Measurements from ENCODE around the gene MRPL2. TPM values are rescaled to one million over a fixed set of nuclear protein-coding genes. Genes with fewer than 3 reads are reported as not detected.
A peak's percentile ranks its signal among the peaks of the same experiment; 100 is the strongest.

The MRPL2 gene
- total RNA-seq, 1 experiment from 2014 or later: 110 TPM

DNA sequence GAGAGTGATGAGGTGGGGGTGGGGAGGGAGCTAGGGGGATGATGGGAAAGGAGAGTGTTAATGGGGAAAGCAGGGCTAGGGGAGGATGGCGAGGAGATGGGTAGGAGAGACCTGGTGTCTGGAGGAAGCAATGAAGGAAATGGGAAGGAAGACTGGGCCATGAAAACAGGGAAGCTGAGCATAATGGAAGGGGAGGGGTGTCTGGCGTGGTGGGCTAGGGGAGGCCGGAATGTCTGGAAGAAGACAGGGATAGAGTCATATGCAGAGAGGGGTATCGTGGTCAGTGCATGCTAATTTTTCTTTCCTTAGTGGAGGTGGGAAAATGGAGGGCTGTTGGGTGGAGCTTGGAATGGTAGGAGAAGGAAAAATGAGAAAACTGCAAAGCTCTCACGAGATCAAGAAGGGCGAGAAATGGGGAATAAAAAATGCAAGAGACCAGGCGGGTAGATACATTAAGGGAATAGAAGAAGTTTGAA, 44.8 kb downstream of the MRPL2 start:
- H4K20me1 ChIP-seq (ENCODE audit: insufficient read depth): peaks cover 3% of the 10 kb centered on the region
- H3F3A ChIP-seq (ENCODE audit: insufficient read depth, low read depth): peaks cover 10% of the 10 kb centered on the region; the same call in 1 of the 2 replicates
- no peaks in the 10 kb centered on the region for H3K9me2 ChIP-seq (ENCODE audit: insufficient read depth)
- BruUV-seq (replicated peaks): no TSS peak
- H3K27ac ChIP-seq: no peak overlapping the region
- H3K9me3 ChIP-seq (ENCODE audit: insufficient read depth, low read depth): no peaks in the 10 kb centered on the region
- peaks cover 42% of the 10 kb centered on the region for H3K79me2 ChIP-seq (ENCODE audit: low read depth)
- H3K4me1 ChIP-seq (replicated peaks; ENCODE audit: insufficient read depth): peaks cover 18% of the 10 kb centered on the region
- no peak for DNase-seq
- CTCF ChIA-PET: interaction anchor here (0.9 kb wide), 1 partner anchor 61 kb away, joined by 4 read pairs; no protein-coding TSS in a partner anchor
- POLR2A ChIA-PET (ENCODE audit: unreplicated experiment): interaction anchor here (0.5 to 1.3 kb wide), 7 partner anchors 9 to 1230 kb away, joined by 3 to 16 read pairs (median 4); partner anchors contain the start of genes CNPY3, KLC4, MRPL2 and PPP2R5D
- H3K27me3 ChIP-seq (ENCODE audit: insufficient read depth, low read depth): no peaks in the 10 kb centered on the region
- TF ChIP-seq EZH2 (IDR thresholded peaks at IDR 0.05; ENCODE audit: low read depth): no peak
- TF ChIP-seq CTCF (conservative IDR thresholded peaks at IDR 0.05): no peak
- H3K4me3 ChIP-seq: peak overlapping the region; percentile 67
- H3K4me2 ChIP-seq: peak overlapping the region; percentile 89
- H3K36me3 ChIP-seq (ENCODE audit: low read depth): peaks cover 6% of the 10 kb centered on the region
- H2AFZ ChIP-seq: peak overlapping the region; percentile 71
- intact Hi-C loops (cut with micrococcal nuclease; ENCODE audit: unreplicated experiment): loop anchor here (5.0 to 10.0 kb wide), 4 partner anchors 43 to 128 kb away; partner anchors contain the start of genes CNPY3, KLC4 and MRPL2

GRCh38 chr6:43013843-43014433, 45.3 kb downstream of the MRPL2 start, which contains the start of the genes KLHDC3 and MEA1:
KLHDC3 (plus strand) TSS chr6:43014249; CDS start chr6:43017193, 2,944 bp downstream.
MEA1 (minus strand) TSS chr6:43013946; CDS start chr6:43013813, 133 bp downstream.
- no peaks in the 10 kb centered on the region for H3K27me3 ChIP-seq (ENCODE audit: insufficient read depth, low read depth)
- H3F3A ChIP-seq (ENCODE audit: insufficient read depth, low read depth): peaks cover 5% of the 10 kb centered on the region; the same call in 1 of the 2 replicates
- H3K27ac ChIP-seq: peak within 1 kb of the TSS; percentile 18; the same call in 1 of the 2 replicates
- intact Hi-C loops (cut with micrococcal nuclease; ENCODE audit: unreplicated experiment): loop anchor here (5.0 to 10.0 kb wide), 4 partner anchors 43 to 128 kb away; partner anchors contain the start of genes CNPY3, KLC4 and MRPL2
- peaks cover 1% of the 10 kb centered on the region; the same call in 1 of the 2 replicates for H3K36me3 ChIP-seq (ENCODE audit: low read depth)
- ChIA-PET POLR2A (ENCODE audit: unreplicated experiment) (interaction anchor here (0.5 to 1.3 kb wide), 7 partner anchors 10 to 1230 kb away, joined by 3 to 16 read pairs (median 4); partner anchors contain the start of genes CNPY3, KLC4, MRPL2 and PPP2R5D), CTCF (interaction anchor here (0.9 kb wide), 1 partner anchor 61 kb away, joined by 4 read pairs; no protein-coding TSS in a partner anchor)
- peak within 1 kb of the TSS; percentile 67 for H3K4me3 ChIP-seq
- no TSS peak for BruUV-seq (replicated peaks)
- peak within 1 kb of the TSS; percentile 94 for H2AFZ ChIP-seq
- peak within 1 kb of the TSS; percentile 97 for H3K4me2 ChIP-seq
- H3K9me3 ChIP-seq (ENCODE audit: insufficient read depth, low read depth): no peaks in the 10 kb centered on the region
- TF ChIP-seq EZH2 (IDR thresholded peaks at IDR 0.05; ENCODE audit: low read depth): no peak
- no peak for TF ChIP-seq CTCF (conservative IDR thresholded peaks at IDR 0.05)
- H3K79me2 ChIP-seq (ENCODE audit: low read depth): peaks cover 42% of the 10 kb centered on the region
- H4K20me1 ChIP-seq (ENCODE audit: insufficient read depth): peaks cover 3% of the 10 kb centered on the region
- peak; percentile 99 for DNase-seq
- H3K9me2 ChIP-seq (ENCODE audit: insufficient read depth): no peaks in the 10 kb centered on the region
- peaks cover 18% of the 10 kb centered on the region for H3K4me1 ChIP-seq (replicated peaks; ENCODE audit: insufficient read depth)

DNA sequence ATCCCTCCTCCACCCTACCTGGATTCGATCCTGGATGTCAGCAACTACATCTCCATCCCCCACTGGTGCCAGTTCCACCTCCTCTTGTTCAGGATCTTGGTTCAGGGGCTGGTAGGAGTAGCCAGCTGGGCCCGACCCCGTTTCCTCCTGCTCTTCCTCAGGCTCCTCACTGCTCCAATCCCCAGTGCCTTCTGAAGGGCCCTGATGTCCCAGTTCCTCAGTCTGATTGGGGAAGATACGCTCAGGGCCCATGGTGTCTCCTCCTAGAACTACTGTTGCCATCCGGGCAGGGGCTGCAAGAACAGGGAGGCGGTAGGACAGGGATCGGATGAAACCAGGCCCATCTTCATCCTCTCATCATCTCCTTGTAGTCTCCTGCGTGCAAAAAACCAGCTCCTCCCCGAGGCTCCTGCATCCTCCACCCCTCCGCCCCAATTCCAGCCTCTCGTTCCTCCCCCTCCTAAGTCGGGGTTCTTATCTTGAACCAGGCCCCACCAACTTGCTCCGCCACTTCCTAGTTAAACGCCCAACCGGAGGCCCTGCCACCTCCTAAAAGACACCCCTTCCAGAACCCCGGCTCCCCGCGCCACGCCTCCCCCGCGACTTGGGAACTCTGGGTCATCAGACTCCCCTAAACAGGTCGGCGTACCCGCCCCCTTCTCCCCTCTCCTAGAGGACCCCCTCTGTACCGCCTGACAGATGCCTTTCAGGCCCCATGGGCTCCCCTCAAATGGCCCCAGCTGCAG, 46.0 kb downstream of the MRPL2 start:
- CTCF ChIA-PET: interaction anchor here (0.6 to 0.9 kb wide), 2 partner anchors 62 to 447 kb away, joined by 3 to 4 read pairs; no protein-coding TSS in a partner anchor
- peak overlapping the region; percentile 94 for H2AFZ ChIP-seq
- intact Hi-C loops (cut with micrococcal nuclease; ENCODE audit: unreplicated experiment): loop anchor here (5.0 to 10.0 kb wide), 4 partner anchors 44 to 129 kb away; partner anchors contain the start of genes CNPY3, KLC4 and MRPL2
- H3K4me2 ChIP-seq: peak overlapping the region; percentile 97
- DNase-seq: peak in 1 of 2 experiments; percentile 55
- BruUV-seq (replicated peaks): TSS peak; percentile 61
- TF ChIP-seq CTCF (conservative IDR thresholded peaks at IDR 0.05) (no peak), EZH2 (IDR thresholded peaks at IDR 0.05; ENCODE audit: low read depth) (no peak)
- H4K20me1 ChIP-seq (ENCODE audit: insufficient read depth): peaks cover 3% of the 10 kb centered on the region
- no peaks in the 10 kb centered on the region; the same call in 1 of the 2 replicates for H3F3A ChIP-seq (ENCODE audit: insufficient read depth, low read depth)
- no peaks in the 10 kb centered on the region for H3K9me3 ChIP-seq (ENCODE audit: insufficient read depth, low read depth)
- H3K27me3 ChIP-seq (ENCODE audit: insufficient read depth, low read depth): no peaks in the 10 kb centered on the region
- H3K36me3 ChIP-seq (ENCODE audit: low read depth): no peaks in the 10 kb centered on the region
- no peaks in the 10 kb centered on the region for H3K9me2 ChIP-seq (ENCODE audit: insufficient read depth)
- peak overlapping the region; percentile 18; the same call in 1 of the 2 replicates for H3K27ac ChIP-seq
- POLR2A ChIA-PET (ENCODE audit: unreplicated experiment): interaction anchor here (0.6 to 1.0 kb wide), 7 partner anchors 29 to 1229 kb away, joined by 3 to 16 read pairs (median 4); partner anchors contain the start of genes CNPY3, MRPL2 and PPP2R5D
- peak overlapping the region; percentile 67 for H3K4me3 ChIP-seq
- H3K79me2 ChIP-seq (ENCODE audit: low read depth): peaks cover 42% of the 10 kb centered on the region
- H3K4me1 ChIP-seq (replicated peaks; ENCODE audit: insufficient read depth): peaks cover 18% of the 10 kb centered on the region

Data from PC-9 (cell line).